GM19463 (cell line): ENCODE results near the gene MADD.
"Not testable (repeated sequence)": the region's sequence is repeated elsewhere in the genome, so short reads cannot be mapped to it uniquely, and the experiment has no call there.

ENCODE experiments used
- ATAC-seq: cut with Tn5 transposase; IDR thresholded peaks from one replicate; pipeline ENCODE4 v1.9.1; 2021; ENCODE audit warnings: mild to moderate bottlenecking, moderate library complexity; ENCODE audit not compliant: unreplicated experiment

The MADD gene

DNA sequence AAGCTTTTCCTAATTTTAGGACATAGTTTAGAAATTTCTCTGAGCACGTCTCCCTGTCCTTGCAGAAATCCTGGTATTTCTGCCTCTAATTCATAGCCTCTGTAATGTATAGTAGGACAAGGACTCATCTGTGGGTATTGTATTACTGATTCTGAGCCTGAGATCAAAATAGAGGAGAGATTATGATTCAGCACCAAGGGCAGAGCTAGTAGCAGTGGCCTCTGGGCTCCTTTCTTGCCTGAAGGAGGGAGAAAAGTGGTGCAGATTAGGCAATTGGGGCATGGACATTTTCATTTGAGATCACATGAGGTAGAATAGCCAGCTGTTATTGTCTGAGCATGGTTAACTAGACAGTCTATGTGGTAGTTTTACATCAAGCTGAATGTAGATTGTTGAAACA is 2.8 kb downstream of the MADD start:
- ATAC-seq = no peak

DNA sequence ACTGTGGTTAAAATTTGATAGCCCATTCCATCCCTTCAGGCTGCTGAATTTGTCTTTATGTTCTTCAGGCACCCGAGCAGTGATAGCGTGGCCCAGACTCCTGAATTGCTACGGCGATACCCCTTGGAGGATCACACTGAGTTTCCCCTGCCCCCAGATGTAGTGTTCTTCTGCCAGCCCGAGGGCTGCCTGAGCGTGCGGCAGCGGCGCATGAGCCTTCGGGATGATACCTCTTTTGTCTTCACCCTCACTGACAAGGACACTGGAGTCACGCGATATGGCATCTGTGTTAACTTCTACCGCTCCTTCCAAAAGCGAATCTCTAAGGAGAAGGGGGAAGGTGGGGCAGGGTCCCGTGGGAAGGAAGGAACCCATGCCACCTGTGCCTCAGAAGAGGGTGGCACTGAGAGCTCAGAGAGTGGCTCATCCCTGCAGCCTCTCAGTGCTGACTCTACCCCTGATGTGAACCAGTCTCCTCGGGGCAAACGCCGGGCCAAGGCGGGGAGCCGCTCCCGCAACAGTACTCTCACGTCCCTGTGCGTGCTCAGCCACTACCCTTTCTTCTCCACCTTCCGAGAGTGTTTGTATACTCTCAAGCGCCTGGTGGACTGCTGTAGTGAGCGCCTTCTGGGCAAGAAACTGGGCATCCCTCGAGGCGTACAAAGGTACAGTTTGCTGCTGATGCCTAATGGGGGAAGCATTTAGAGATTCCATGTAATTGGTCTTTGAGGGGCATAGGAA is 4.7 kb downstream of the MADD start:
- no peak for ATAC-seq

GRCh38 chr11:47276923-47277322 is 7.0 kb downstream of the MADD start:
- no peak for ATAC-seq

DNA sequence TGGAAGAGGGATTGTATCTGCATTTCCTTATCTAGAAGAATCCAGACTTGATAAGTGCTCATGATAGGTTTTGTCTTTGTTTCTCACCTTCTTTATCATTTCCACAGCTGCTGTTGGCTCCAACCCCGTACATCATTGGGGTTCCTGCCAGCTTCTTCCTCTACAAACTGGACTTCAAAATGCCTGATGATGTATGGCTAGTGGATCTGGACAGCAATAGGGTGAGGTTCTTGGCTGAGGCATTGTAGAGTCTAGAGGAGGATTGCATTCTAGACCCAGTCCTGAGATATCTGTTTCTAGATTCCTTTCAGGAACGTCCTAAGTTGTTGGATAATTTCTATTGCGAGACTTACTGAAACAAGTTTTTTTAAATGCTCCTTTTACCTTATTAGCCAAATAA is 8.1 kb downstream of the MADD start:
- ATAC-seq = no peak

DNA sequence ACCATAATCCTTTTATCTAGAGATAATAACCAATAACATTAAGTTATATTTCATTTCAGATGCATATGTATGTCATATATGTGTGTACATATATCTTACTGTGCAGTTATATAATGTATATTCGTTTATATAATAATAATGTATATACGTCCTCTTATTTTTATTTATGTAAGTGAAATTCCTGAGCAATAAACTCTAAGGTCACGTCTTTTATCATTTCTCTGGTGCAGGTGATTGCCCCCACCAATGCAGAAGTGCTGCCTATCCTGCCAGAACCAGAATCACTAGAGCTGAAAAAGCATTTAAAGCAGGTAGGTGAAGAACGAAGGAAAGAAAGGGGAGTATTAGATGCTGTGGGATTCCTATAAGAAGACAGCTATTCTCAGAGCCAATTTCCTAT is 8.8 kb downstream of the MADD start:
- ATAC-seq = no peak

DNA sequence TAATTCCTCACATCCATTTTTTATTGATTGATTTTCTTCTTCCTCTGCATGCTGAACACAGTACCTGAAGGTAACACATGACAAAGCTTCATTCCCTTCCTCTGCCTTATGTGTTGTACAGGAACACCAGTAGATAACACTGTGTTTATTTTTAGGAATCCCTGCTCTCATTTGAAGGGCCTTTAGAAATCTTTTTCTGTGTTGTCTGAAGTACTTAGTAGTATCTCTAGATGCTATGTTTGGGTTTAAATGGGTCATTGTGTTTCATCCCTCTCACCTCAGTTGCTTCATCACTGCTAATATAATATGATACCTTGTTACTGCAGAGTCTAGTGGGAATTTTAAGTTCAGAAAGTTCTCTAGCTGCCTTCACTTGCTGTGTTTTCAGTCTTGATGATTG is 10.2 kb downstream of the MADD start:
- no peak for ATAC-seq

DNA sequence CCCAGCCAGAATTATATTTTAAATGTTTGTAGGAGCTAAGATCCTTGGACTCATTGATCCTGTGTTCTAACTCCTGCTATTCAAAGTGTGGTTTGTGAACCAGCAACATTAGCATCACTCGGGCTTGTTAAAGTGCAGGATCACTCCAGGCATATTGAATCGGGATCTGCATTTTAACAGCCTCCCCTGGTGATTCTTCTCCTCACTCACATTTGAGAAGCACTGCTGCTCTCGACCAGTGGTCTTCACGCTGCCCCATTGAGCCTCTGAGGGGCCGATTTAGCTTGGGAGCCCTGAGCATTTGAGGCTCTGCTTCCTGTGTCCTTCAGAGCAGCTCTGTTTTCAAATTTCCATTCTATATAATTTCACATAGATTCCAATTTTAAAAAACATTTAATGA is 10.9 kb downstream of the MADD start:
- ATAC-seq = no peak

DNA sequence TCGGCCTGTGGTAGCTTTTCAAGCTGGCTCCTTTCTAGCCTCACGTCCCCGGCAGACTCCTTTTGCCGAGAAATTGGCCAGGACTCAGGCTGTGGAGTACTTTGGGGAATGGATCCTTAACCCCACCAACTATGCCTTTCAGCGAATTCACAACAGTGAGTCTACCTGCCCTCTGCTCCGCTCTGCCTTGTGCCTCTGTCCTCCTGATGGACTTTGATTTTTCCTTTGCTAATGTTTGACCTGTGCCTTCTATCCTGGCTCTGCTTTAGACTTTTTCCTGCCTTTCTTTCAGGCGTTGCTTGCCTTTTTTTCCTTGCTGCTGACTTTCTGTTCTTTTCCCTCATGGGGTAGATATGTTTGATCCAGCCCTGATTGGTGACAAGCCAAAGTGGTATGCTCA is 12.5 kb downstream of the MADD start:
- ATAC-seq = no peak

GRCh38 chr11:47284151-47284550 is 14.2 kb downstream of the MADD start:
- ATAC-seq = no peak

DNA sequence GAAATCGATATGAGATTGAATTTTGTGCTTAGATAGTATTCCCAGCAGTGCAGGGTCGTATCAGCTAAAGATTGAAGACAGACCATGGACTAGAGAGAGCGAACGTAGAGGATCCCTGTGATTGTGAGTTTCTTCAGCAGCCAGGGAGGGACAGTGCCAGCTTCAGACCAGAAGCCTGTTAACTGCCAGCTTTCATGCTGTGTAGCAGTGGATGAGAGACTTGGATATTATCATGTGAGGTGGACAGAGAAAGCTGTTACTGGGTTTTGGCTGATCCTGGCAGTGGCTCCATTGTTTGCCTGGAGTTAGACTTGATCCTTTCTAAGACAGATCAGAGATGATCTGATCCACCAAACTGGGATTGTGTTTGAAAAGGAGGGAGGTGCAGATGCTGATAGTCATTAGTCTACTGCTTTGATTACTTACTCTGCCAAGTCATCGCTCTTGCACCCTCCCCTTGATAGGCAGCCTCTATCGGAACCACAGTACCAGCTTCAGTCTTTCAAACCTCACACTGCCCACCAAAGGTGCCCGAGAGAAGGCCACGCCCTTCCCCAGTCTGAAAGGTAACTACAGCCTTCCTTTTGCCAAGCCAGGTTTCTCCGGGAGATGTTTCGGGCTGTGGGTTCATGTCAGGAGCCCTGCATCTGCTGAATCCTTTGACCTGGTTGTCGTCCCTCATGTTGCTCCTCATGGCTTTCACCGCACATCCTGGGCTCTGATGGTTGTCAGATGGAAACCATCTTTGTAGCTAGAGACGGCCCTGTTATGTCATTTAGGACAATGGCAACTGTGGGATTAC is 16.2 kb downstream of the MADD start:
- ATAC-seq = no peak

DNA sequence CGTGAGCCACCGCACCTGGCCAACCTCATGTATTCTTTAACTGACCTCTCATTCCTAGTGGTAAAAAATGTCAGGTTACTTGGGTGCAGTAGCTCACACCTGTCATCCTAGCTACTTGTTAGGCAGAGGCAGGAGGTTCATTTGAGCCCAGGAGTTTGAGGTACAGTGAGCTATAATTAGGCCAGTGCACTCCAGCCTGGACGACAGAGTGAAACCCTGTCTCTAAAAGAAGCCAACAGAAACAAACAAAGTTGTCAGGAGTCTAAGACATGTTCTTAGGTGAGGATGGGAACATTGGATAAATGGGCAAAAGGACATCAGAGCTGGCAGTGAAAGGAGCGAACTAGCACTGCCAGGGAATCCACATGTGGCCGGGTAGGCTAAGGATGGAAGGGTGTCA is 18.1 kb downstream of the MADD start:
- ATAC-seq = no peak

DNA sequence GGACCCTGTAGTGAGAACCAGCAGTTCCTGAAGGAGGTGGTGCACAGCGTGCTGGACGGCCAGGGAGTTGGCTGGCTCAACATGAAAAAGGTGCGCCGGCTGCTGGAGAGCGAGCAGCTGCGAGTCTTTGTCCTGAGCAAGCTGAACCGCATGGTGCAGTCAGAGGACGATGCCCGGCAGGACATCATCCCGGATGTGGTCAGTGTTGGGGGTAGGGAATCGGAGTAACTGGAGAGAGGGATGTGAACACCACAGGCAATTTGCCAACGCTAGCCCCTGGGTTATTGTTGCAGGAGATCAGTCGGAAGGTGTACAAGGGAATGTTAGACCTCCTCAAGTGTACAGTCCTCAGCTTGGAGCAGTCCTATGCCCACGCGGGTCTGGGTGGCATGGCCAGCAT is 19.9 kb downstream of the MADD start:
- ATAC-seq = no peak

DNA sequence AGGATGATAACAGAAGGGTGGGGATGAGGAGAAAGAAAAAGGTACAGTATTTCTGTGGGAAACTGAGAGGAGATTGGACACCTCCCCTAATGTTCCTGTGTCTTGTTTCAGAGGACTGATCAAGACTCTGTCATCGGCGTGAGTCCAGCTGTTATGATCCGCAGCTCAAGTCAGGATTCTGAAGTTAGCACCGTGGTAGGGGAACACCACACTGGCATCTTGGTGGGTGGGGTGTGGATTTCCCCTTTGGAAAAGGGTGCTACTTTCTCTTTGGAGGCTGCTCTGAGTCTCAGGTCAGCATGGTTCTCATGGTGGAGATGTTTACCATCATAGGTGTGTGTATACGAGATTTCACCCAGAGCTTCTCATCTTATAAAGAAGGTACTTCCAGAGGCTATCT is 25.5 kb downstream of the MADD start:
- no peak for ATAC-seq

GRCh38 chr11:47296045-47296444 is 26.1 kb downstream of the MADD start:
- no peak for ATAC-seq

DNA sequence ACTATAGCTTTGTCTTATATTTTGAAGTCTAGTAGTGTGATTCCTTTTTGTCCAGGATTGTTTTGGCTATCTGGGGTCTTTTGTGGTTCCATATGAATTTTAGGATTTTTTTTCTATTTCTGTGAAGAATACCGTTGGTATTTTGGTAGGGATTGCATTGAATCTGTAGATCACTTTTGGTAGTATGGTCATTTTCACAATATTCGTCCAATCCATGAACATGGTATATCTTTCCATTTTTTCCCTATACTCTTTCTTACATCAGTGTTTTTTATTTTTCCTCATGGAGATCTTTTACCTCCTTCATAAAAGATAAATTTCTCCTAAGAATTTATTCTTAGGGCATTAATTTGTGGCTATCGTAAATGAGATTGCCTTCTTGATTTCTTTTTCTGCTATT is 29.1 kb downstream of the MADD start:
- ATAC-seq = no peak

- no peak for ATAC-seq
Measured at GRCh38 chr11:47302853-47303252, 32.9 kb downstream of the MADD start.

DNA sequence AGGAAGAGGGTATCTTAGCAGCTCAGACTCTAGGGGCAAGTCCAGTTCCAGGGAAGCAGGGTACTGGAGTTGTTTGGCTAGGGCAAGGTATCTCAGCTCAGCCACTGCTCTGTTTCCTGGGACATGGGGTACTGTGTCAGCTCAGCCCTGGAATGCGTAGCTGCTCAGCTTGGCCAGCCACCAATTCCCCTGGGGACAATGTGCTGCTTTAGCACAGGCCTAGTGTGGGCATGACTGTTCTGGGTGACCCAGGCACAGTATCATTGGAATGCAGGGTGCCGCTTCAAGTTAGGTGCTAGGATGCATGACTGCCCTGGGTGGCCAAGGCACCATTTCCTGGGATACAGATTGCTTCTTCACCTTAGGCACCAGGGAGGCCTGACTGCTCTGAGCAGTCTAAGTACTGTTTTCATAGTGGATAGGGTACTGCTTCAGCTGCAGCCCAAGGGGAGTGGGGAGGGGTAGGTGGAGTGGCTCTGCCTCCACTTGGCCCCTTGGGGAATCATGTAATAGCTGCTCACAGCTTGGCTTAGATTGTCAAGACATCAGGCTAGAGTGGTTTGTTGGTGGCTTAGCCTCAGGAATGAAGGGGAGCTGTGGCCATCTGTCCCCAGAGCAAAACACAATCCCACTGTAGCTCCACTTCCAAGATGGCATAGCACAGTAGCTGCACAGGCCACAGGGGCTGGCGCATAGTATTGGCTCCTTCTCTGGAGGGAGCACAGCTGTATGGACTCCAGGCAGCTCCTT is 36.0 kb downstream of the MADD start:
- no peak for ATAC-seq

- no peak for ATAC-seq
Measured at GRCh38 chr11:47306484-47306844, 36.5 kb downstream of the MADD start.

DNA sequence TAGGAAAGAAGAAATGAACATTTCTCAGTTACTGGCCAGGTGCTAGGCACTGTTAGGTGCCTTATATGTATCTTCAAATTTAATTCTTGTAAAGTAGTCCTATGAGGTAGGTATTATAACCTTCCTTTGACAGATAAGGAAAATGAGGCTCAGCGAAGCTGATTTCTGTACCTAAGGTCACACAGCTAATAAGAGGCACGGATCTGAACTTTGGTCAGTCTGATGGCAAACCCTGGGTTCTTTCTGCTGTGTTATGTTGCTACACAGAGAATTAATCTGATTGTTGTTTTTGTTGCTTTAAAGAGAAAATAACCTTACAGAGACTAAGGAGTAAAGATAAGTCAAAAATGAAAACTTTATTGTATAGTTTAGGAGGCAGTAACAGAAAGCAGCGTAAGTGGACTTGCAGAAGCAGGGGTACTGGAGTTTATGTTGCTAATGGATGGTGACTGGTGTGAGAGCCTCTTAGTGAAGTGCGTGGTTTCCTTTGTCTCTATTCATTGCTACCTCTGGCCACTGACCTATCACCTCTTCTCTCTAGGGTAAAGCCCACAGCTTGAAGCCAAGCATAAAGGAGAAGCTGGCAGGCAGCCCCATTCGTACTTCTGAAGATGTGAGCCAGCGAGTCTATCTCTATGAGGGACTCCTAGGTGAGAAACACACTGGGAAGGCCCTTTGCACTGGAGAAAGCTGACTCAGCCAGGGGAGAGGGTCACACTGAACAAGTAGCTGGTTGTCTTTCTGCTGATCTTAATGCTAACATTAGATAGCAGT is 38.3 kb downstream of the MADD start:
- no peak for ATAC-seq

DNA sequence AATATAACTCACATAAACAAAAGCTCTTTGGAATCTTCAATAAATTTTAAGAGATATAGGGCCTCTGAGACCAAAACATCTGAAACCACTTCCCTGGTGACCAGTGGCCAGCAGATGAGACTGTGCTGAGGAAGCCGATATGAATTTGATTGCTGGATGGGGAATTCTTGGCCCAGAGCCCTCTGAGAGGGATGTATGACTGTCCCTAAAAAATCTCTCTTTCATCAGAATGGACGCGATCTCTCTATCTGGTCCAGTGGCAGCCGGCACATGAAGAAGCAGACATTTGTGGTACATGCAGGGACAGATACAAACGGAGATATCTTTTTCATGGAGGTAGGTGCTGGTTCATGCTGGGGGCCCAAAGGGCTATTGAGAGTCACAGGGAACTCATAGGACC is 45.1 kb downstream of the MADD start:
- ATAC-seq = no peak

DNA sequence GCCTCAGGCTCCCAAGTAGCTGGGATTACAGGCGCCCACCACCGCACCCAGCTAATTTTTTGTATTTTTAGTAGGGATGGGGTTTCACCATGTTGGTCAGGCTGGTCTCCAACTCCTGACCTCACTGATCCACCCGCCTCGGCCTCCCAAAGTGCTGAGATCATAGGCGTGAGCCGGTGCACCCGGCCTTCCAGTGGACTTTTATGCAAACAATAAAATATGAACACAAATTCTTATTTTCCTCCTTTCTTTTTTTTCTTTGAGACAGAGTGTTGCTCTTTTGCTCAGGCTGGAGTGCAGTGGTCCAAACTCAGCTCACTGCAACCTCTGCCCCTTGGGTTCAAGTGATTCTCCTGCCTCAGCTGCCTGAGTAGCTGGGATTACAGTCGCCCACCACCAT is 46.6 kb downstream of the MADD start:
- ATAC-seq = not testable (repeated sequence)
